NCI-H146 treated with DMSO at 0.1 percent for 48 hours (cell line): ENCODE results near the gene NECTIN3.

Experiments used
- DNase-seq: peaks from one replicate; lab custom pipeline; 2025; ENCODE audit not compliant: unreplicated experiment; lab: John Stamatoyannopoulos, UW

Gene NECTIN3

GRCh38 chr3:111071257-111072030 lies at the start of gene NECTIN3:
NECTIN3 (plus strand) TSS chr3:111071816; CDS start chr3:111072018, 202 bp downstream.
- peak; percentile 79 for DNase-seq

DNA sequence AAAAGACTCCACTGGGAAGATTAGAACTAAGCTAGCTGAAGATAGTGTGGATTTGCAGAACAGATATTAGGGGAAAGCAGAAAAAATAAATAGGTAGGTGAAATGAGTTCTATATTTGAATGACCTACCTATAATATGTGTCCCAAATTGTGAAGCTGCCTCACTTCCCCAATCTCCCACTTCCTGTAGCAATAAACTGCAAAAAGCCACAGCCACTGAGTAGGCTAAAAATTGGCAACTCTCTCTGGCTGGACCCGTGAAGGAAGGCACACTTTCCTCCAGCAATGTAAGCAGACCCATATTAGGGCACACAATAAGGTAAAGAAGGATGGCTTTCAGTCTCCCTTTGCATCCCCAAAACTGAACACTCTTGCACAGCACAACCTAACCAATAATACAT lies 43.7 kb upstream of the NECTIN3 start:
- DNase-seq: no peak

DNA sequence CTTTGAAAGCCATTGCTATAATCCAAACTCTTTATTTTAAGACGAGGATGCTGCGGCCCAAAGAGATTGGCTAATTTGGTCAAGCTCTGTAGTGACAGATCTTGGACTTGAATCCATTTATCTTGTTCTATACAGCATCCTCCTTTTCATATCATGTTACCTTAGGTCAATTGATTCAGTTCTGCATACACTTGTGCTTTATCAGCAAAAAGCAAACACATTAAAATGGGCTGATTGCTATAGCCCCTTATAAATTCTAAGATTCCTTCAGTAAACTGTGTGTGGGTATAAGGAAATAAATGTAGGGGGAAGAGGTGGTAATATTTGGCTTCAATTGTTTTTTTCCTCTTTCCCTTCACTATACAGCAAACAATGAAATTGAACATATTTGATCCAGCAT lies 40.1 kb upstream of the NECTIN3 start:
- DNase-seq: no peak

- no peak for DNase-seq
Measured at GRCh38 chr3:111032677-111033076, 38.9 kb upstream of the NECTIN3 start.

DNA sequence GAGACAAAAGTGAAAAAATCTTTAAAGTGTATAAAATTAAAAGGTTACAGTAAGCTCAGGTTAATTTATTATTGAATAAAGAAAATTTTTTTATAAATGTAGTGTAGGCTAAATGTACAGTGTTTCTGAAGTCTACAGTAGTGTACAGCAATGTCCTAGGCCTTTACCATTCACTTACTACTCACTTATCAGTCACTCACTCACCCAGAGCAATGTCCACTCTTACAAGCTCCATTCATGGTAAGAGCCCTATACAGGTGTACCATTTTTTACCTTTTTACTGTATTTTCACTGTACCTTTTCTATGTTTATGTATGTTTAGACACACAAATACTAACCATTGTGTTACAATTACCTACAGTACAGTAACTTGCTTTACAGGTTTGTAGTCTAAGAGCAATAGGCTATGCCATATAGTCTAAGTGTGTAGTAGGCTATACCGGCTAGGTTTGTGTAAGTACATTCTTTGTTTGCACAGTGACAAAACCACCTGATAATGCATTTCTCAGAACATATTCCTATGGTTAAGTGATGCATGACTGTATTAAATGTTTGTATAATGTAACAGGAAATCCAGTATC lies 38.1 kb upstream of the NECTIN3 start:
- DNase-seq: no peak

- no peak for DNase-seq
Measured at GRCh38 chr3:111035316-111035715, 36.3 kb upstream of the NECTIN3 start.

- DNase-seq: no peak
Measured at GRCh38 chr3:111035902-111036301, 35.7 kb upstream of the NECTIN3 start.

GRCh38 chr3:111040959-111041358 lies 30.7 kb upstream of the NECTIN3 start:
- DNase-seq: no peak

DNA sequence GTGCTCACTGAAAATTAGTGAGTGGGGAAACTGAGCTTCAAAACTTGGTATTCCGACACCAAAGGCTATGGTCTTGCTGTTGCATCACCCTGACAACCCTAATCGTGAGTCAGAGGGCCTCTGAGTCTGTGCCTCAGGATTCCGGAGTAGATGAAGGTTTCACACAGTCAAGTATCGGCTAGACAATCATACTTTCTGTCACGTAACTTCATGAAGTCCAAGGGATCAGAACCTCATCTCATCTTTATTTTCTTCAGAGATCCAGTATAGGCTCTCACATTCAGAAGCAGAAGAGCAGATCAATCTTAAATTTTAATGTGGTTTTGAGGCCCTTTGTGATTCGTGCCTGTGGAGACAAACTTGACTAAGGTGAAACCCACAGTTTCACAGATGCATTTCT lies 26.1 kb upstream of the NECTIN3 start:
- DNase-seq: no peak

DNA sequence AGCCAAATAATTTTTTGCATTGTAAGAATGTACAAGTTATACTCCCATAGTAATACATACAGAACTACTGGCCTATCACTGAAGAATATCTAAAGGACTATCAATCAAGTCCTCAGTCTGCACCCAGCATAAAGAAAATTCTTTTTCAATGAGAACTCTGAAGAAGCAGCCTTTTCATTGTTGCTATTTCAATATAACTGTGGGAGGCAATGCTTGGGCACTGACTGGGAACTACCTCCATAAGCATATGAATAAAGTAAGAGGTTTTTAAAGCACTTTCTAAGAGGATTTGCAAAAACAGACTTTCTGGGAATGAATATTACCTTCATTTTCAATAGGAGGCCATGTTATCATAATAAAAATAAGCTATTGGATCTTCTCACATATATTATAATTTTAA lies 24.6 kb upstream of the NECTIN3 start:
- DNase-seq: no peak

- DNase-seq: no peak
Measured at GRCh38 chr3:111047812-111048435, 23.7 kb upstream of the NECTIN3 start.

GRCh38 chr3:111051354-111051753 lies 20.3 kb upstream of the NECTIN3 start:
- DNase-seq: no peak

GRCh38 chr3:111068574-111068973 lies 3.0 kb upstream of the NECTIN3 start:
- no peak for DNase-seq

DNA sequence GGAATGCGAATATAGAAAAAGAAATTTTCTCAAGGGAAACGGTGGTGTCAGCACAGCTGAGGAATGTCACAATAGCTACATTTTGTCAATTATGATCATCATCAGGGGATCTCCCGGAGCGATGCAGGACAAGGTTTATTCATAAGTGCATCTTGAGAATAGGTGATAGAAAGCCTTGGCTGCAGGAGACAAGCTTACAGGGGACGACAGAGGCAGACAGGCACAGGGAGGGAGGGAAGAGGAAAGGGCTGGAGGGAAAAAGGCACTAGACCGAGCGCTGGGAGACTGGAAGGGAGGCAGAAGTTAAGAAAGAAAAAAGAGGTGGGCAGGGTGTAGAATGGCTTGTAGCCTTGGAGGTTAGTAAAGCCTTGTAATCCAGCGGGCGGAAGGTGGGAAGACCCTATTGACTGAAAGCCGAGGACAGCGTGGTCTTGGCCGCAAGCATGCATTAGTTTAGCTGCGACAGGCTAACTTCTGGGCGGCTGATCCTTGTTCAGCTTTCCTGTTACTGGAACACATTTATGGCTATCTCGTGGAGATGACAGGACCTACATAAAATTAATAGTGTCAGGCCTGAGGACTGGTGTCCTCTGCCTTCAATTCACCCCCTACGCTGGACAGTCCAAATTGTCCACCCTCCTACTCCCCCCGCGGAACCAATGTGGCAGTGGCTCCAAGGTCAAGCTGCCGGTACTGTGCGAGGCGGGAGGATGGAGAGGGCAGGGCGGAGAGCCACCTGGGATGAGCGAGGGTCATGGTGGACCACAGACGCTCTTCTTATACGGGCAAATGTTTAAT lies 1.4 kb upstream of the NECTIN3 start:
- peak; percentile 38 for DNase-seq

GRCh38 chr3:111070772-111071256 lies 802 bp upstream of the NECTIN3 start:
- peak; percentile 45 for DNase-seq

DNA sequence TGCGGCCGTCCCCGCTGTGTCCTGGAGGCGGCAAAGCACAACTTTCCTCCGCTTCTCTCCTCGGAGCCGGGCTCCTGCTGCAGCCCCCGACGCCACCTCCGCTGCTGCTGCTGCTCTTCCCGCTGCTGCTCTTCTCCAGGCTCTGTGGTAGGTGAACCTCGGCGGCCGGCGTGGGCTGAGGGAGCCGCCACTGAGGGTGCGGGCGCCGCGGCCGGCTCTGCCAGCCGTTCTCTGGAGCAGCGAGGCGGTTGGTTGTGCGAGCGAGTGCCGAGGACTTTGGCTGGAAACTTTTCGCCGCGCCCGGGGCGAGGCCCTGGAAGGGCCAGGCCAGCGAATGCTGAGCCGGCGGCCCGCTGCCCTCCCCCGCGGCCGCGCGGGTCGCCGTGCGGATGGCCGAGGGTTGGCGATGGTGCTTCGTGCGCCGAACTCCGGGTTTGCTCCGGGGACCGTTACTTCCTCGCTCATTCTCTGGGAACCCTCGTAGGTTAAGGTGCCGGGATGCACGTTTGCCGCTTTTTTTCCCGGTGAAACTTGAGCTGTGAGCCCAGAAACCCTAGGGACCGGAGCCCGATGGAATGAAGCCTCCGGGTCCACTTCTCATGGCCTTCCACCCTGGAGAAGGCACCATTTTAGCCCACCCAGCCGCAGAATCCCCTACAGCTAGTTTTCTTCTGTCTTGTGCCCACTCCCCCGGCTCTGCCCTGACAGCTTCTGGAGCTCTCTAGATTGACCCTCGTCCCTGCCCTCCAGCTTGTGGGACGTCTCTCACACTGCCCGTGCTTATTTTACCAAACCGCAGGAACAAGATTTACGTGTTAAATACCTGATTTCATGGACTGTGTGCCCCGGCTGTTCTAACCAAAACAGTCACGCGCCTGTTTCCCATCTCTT lies 660 bp downstream of the NECTIN3 start:
- peak; percentile 62 for DNase-seq

- no peak for DNase-seq
Measured at GRCh38 chr3:111073218-111073617, 1.6 kb downstream of the NECTIN3 start.

- no peak for DNase-seq
Measured at GRCh38 chr3:111076732-111077131, 5.1 kb downstream of the NECTIN3 start.

DNA sequence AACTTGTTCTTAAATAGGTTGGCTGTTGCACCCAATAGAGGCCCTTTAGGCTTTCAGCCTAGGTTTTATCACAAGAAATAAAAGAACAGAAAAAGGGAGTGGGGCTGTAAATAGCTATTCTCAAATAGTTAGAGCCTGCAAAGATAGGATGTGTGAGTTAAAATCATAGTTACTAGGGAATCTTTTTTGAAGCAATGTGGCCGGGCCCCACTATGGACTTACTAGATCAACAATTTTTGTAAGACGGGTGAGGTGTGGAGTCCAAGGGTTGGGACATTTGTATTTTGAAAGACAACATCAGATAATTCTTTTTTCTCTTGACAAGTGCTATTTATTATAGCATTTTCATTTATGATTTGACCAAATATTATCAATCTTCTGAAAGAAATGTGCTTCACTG lies 5.8 kb downstream of the NECTIN3 start:
- no peak for DNase-seq

DNA sequence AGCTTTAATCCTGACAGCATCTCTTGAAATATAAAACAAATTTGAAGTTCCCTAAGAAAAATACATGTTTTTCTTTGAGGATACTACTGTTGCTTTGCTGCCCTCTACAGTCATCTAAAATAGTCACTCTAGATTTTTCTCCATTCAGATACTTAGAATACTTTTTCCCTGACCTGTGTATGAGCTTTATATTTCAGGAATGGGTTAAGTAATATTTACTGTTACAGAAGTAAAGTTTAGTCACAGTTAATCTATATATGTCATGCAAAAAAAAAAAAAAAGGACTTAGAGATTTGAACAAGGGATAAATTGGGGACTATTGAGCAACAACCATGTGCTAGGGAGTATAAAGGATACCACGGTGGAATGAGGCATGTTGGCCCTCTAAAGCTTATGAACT lies 8.8 kb downstream of the NECTIN3 start:
- no peak for DNase-seq
